HAP-1 (cell line): ENCODE results near the gene TIMELESS.

Source experiments
- DNase-seq, 2 experiments: peaks; one replicate each; pipeline ENCODE4 v3.0.0-alpha.2; 2016 to 2020; ENCODE audit warnings: low spot score in 2 of 2
- H3K27me3 ChIP-seq: fragments of 250-450 bp; sonication (Bioruptor Pico); 2 replicates; pipeline ENCODE4 v1.5.1; 2020; ENCODE audit warnings: low read depth, mild to moderate bottlenecking, moderate library complexity
- H3K36me3 ChIP-seq: fragments of 250-450 bp; sonication (Bioruptor Pico); replicated peaks from 2 replicates; pipeline ENCODE4 v1.5.1; 2020; ENCODE audit warnings: mild to moderate bottlenecking
- H3K4me1 ChIP-seq: fragments of 250-450 bp; sonication (Bioruptor Pico); 2 replicates; pipeline ENCODE4 v1.5.1; 2020; ENCODE audit warnings: mild to moderate bottlenecking
- H3K4me3 ChIP-seq: fragments of 250-450 bp; sonication (Bioruptor Pico); 2 replicates; pipeline ENCODE4 v1.5.1; 2020; ENCODE audit warnings: mild to moderate bottlenecking, moderate library complexity
- H3K9me3 ChIP-seq: fragments of 250-450 bp; sonication (Bioruptor Pico); 2 replicates; pipeline ENCODE4 v1.5.1; 2020; ENCODE audit warnings: mild to moderate bottlenecking, moderate library complexity
- in situ Hi-C: fragments of 300-500 bp; cut with MboI; formaldehyde crosslinking; loops from 3 replicates; pipeline ENCODE4 v1.14.3; 2020; ENCODE audit warnings: low sequenced_read_pairs, inconsistent platforms, mixed read lengths

TIMELESS gene

GRCh38 chr12:56479625-56480024 lies 30.4 kb upstream of the TIMELESS start:
- H3K4me3 ChIP-seq = no peak overlapping the region
- H3K27me3 ChIP-seq = no peaks in the 10 kb centered on the region
- no peaks in the 10 kb centered on the region for H3K9me3 ChIP-seq
- no peak for DNase-seq
- no peaks in the 10 kb centered on the region for H3K36me3 ChIP-seq
- in situ Hi-C loops = no loop called here
- H3K4me1 ChIP-seq = no peaks in the 10 kb centered on the region

GRCh38 chr12:56477521-56478225 lies 28.4 kb upstream of the TIMELESS start:
- Histone ChIP-seq H3K4me1 (no peaks in the 10 kb centered on the region), H3K9me3 (no peaks in the 10 kb centered on the region), H3K4me3 (no peak overlapping the region), H3K27me3 (no peaks in the 10 kb centered on the region), H3K36me3 (no peaks in the 10 kb centered on the region)
- no peak for DNase-seq
- in situ Hi-C loops = no loop called here

- Histone ChIP-seq H3K4me1 (no peaks in the 10 kb centered on the region), H3K9me3 (no peaks in the 10 kb centered on the region), H3K4me3 (no peak overlapping the region), H3K27me3 (no peaks in the 10 kb centered on the region), H3K36me3 (0 out of 2 replicates have a peak, but pooled peaks cover 4% of the 10 kb centered on the region)
- no peak for DNase-seq
- in situ Hi-C loops = no loop called here
Measured at GRCh38 chr12:56476972-56477432, 27.8 kb upstream of the TIMELESS start.

- in situ Hi-C loops = no loop called here
- 0 out of 2 replicates have a peak, but pooled peaks cover 4% of the 10 kb centered on the region for H3K36me3 ChIP-seq
- H3K4me3 ChIP-seq = no peak overlapping the region
- DNase-seq = no peak
- H3K4me1 ChIP-seq = no peaks in the 10 kb centered on the region
- no peaks in the 10 kb centered on the region for H3K9me3 ChIP-seq
- H3K27me3 ChIP-seq = no peaks in the 10 kb centered on the region
Measured at GRCh38 chr12:56476143-56476542, 26.9 kb upstream of the TIMELESS start.

GRCh38 chr12:56474389-56474788 lies 25.2 kb upstream of the TIMELESS start:
- Histone ChIP-seq H3K36me3 (0 out of 2 replicates have a peak, but pooled peaks cover 4% of the 10 kb centered on the region), H3K27me3 (no peaks in the 10 kb centered on the region), H3K4me1 (peaks cover 5% of the 10 kb centered on the region), H3K4me3 (no peak overlapping the region), H3K9me3 (no peaks in the 10 kb centered on the region)
- no peak for DNase-seq
- in situ Hi-C loops = no loop called here

GRCh38 chr12:56469007-56469930 lies 20.0 kb upstream of the TIMELESS start:
- H3K4me3 ChIP-seq = peak overlapping the region; percentile 68
- H3K4me1 ChIP-seq = peaks cover 8% of the 10 kb centered on the region
- H3K9me3 ChIP-seq = no peaks in the 10 kb centered on the region
- H3K27me3 ChIP-seq = no peaks in the 10 kb centered on the region
- in situ Hi-C loops = no loop called here
- 0 out of 2 replicates have a peak, but pooled peaks cover 4% of the 10 kb centered on the region for H3K36me3 ChIP-seq
- peak in 1 of 2 experiments; percentile 26 for DNase-seq

GRCh38 chr12:56468216-56469006 lies 19.2 kb upstream of the TIMELESS start, which contains the start of gene SPRYD4:
Gene SPRYD4 (plus strand): TSS chr12:56468578. CDS start chr12:56468592, 14 bp downstream.
- in situ Hi-C loops = no loop called here
- DNase-seq = peak; percentile 88 to 93
- peaks cover 13% of the 10 kb centered on the region for H3K4me1 ChIP-seq
- H3K27me3 ChIP-seq = no peaks in the 10 kb centered on the region
- H3K4me3 ChIP-seq = peak within 1 kb of the TSS; percentile 68
- 0 out of 2 replicates have a peak, but pooled peaks cover 4% of the 10 kb centered on the region for H3K36me3 ChIP-seq
- no peaks in the 10 kb centered on the region for H3K9me3 ChIP-seq

- DNase-seq = no peak
- Histone ChIP-seq H3K27me3 (no peaks in the 10 kb centered on the region), H3K36me3 (no peaks in the 10 kb centered on the region), H3K4me3 (no peak overlapping the region), H3K9me3 (no peaks in the 10 kb centered on the region), H3K4me1 (peaks cover 9% of the 10 kb centered on the region)
- in situ Hi-C loops = no loop called here
Measured at GRCh38 chr12:56462565-56462964, 13.3 kb upstream of the TIMELESS start.

- no peaks in the 10 kb centered on the region for H3K9me3 ChIP-seq
- DNase-seq = no peak
- H3K27me3 ChIP-seq = no peaks in the 10 kb centered on the region
- no peaks in the 10 kb centered on the region for H3K36me3 ChIP-seq
- in situ Hi-C loops = no loop called here
- peaks cover 9% of the 10 kb centered on the region for H3K4me1 ChIP-seq
- H3K4me3 ChIP-seq = no peak overlapping the region
Measured at GRCh38 chr12:56461235-56462159, 12.3 kb upstream of the TIMELESS start.

GRCh38 chr12:56457817-56458216 lies 8.6 kb upstream of the TIMELESS start:
- Histone ChIP-seq H3K36me3 (no peaks in the 10 kb centered on the region), H3K4me1 (peaks cover 1% of the 10 kb centered on the region)
- in situ Hi-C loops = no loop called here

GRCh38 chr12:56454557-56454956 lies 5.3 kb upstream of the TIMELESS start, which contains the start of gene MIP:
Gene MIP (minus strand): TSS chr12:56454657. CDS start chr12:56454613, 44 bp downstream.
- in situ Hi-C loops = no loop called here
- Histone ChIP-seq H3K9me3 (no peaks in the 10 kb centered on the region), H3K4me1 (peaks cover 6% of the 10 kb centered on the region), H3K27me3 (no peaks in the 10 kb centered on the region), H3K36me3 (no peaks in the 10 kb centered on the region), H3K4me3 (no peak within 1 kb of the TSS)
- DNase-seq = no peak

More at GRCh38 chr12:56457817-56458216, 8.6 kb upstream of the TIMELESS start:
- DNase-seq = no peak
- H3K9me3 ChIP-seq = no peaks in the 10 kb centered on the region
- no peaks in the 10 kb centered on the region for H3K27me3 ChIP-seq
- H3K4me3 ChIP-seq = no peak overlapping the region

- Histone ChIP-seq H3K36me3 (no peaks in the 10 kb centered on the region; the same call in 1 of the 2 replicates), H3K4me1 (peaks cover 9% of the 10 kb centered on the region), H3K27me3 (no peaks in the 10 kb centered on the region), H3K9me3 (no peaks in the 10 kb centered on the region), H3K4me3 (no peak overlapping the region)
- in situ Hi-C loops = no loop called here
- DNase-seq = no peak
Measured at GRCh38 chr12:56451147-56451546, 1.9 kb upstream of the TIMELESS start.
